Measurements from ENCODE around the gene TMCC3.
"Not testable (repeated sequence)": the region's sequence is repeated elsewhere in the genome, so short reads cannot be mapped to it uniquely, and the experiment has no call there.

Gene TMCC3

DNA sequence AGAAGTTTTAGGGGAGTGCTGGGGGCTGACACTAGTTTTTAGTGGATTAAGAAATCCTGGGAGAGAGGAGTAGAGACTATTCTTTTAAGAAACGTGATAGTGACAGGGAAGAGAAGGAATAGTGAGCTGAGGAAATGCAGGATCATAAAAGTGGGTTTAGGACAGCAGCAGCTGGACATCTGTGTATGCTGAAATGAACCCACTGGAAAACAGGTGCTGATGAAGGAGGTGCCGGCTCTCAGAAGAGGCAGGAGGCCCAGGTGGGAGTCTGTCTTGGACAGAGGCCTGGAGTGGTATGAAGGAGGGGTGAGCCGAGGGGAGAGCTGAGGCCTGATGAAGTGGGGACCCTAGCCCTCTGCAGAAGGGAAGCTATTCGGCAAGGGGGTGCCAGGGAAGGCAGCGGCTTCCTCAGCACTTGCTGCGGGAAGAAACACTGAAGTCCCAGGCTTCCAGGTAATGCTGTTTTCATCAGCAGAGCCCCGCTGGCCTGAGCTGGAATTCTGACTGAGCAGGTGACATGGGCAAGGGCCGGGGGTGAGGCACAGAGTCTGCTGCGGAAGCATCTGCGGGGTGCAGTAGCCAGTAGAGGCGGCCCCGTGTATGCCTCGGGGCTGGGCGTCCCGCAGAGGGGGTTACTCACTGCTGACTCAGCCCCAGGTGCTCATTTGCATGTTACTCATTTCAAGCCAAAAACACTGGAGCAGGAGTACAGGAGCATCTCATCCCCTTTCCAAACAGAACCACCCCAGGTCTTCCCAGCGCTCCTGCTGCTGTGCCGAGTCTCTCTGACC lies 89.7 kb downstream of the TMCC3 start:
- DNase-seq, result no peak

DNA sequence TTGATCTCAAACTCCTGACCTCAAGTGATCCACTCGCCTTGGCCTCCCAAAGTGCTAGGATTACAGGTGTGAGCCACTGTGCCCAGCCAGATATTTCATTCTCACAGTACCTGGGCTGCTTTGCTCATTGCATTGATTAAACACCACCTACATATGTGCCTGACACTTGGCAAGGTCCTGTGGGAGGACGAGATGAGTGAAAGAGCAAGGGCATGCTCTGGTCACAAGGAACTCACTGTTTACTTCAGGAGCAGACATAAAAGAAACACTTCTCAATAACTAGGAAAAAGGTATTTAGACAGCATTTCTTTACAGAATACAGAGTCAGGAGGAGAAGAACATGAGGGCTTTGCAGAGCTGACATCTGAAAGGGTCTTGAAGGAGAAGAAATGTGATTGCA lies 91.7 kb downstream of the TMCC3 start:
- DNase-seq, result no peak

GRCh38 chr12:94557746-94558295 lies 92.5 kb downstream of the TMCC3 start:
- no peak for DNase-seq

DNA sequence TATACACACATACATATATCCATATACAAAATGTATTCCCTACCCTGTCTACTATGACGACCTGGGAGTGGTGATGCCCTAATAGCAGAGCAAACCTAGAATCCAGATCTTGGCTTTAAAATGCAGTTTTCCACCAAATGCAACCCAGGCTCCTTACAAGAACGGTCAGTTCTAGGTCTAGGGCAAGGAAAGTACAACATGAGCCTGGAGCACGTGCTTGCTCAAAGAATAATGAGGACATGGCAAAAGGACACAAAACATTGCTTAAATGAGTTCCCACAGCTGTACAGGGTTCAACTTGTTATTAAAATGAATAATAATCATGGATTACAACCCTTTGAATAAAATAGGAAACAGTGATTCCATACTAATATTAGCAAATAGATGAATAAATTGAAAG lies 94.7 kb downstream of the TMCC3 start:
- no peak for DNase-seq

DNA sequence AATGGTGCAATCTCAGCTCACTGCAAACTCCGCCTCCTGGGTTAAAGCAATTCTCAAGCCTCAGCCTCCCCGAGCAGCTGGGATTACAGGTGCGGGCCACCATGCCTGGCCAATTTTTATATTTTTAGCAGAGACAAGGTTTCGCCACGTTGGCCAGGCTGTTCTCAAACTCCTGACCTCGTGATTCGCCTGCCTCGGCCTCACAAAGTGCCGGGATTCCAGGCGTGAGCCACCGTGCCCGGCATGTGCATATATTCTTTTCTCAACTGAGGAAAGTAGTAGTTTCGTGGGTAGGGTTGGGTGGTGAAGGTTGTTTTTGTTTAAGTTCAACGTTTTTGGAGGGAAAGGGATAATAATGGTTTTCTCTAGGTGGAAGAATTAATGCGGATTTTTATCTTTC lies 96.5 kb downstream of the TMCC3 start:
- no peak for DNase-seq

DNA sequence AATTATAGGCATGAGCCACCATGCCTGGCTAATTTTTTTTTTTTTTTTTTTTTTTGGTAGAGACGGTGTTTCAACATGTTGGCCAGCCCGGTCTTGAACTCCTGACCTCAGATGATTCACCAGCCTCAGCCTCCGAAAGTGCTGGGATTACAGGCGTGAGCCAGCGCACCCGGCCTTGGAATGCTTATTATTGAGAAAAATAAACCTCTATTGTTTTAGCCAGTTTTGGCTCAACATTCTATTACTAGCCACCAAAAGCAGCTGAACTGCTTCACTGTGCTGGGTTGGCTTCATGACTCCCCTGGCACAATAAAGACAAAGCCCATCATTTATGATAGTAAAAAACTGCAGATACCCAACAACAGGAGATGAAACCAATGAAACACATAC lies 97.2 kb downstream of the TMCC3 start:
- DNase-seq, result no peak

DNA sequence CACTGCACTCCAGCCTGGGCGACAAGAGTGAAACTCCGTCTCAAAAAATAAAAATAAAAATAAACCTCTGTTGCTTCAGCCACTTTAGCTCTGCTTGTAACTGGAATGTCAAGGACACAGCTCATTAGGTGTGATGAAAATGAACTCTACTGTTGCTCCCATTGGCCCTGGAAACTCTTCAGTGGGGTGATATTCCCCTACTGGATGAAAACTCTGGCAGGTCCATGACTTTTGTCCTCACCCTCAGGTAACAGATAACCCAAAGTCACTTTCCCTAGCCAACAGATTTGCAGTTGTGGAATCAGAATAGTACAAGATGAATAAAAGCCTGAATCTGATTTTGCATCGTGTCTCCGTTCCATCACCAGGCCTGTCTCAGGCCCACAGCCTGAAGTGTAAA lies 98.5 kb downstream of the TMCC3 start:
- DNase-seq, result no peak

- no peak for DNase-seq
Measured at GRCh38 chr12:94550964-94551363, 99.4 kb downstream of the TMCC3 start.

GRCh38 chr12:94548833-94549232 lies 101.5 kb downstream of the TMCC3 start:
- not testable (repeated sequence) for DNase-seq

GRCh38 chr12:94545935-94546771 lies 104.2 kb downstream of the TMCC3 start:
- DNase-seq, result no peak

DNA sequence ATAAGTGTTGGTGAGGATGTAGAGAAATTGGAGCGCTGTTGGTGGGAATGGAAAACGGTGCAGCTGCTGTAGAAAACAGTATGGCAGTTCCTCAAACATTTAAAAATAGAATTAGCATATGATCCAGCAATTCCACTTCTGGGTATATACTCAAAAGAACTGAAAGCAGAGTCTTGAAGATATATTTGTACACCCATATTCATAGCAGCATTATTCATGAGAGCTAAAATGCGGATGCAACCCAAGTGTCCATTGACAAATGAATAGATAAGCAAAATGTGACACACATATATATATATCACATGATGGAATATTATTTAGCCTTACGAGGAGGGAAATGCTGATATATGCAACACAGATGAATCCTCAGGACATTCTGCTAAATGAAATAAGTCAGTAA lies 106.0 kb downstream of the TMCC3 start:
- DNase-seq, result no peak

- no peak for DNase-seq
Measured at GRCh38 chr12:94538318-94538717, 112.0 kb downstream of the TMCC3 start.

DNA sequence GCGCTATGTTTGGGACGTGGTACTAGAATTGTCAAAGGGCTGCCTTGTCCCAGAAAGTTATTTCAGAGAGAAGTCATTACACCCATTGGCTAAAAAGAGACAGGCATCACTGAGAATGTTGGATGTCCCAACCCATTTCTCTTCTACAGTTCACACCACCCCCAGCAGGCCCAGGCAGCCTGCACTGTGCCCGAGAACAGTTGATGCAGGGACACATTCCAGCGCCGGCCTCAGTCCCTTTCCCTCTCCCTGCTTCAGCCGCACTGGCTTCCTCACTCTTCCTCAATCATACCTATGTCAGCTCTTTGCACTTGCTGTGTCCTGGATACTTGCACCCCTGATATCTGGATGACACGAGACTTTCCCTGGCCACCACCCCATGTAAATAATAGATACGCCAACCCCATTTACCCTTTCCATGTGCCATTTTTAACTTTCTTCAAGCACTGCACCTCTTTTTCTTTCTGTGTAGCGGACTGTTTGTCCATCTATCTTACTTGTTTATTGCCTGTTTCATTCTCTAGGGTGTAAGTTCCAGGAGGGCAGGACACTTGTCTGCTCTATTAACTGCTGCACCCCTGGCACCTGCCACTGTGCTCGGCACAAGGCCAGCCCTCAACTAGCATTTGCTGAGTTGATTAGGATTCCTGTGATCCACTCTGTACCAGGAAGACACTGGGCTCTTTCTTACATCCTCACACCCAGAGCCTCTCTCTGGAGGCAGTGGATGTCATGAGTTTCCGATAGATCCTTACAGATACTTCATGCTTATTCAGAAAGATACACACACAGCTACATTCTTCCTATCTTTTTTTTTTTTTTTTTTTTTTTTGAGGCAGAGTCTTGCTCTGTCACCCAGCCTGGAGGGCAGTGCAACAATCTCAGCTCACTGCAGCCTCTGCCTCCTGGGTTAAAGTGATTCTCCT lies 114.1 kb downstream of the TMCC3 start:
- no peak for DNase-seq

- DNase-seq, result no peak
Measured at GRCh38 chr12:94535510-94535921, 114.8 kb downstream of the TMCC3 start.

- DNase-seq, result no peak
Measured at GRCh38 chr12:94534774-94535509, 115.4 kb downstream of the TMCC3 start.

DNA sequence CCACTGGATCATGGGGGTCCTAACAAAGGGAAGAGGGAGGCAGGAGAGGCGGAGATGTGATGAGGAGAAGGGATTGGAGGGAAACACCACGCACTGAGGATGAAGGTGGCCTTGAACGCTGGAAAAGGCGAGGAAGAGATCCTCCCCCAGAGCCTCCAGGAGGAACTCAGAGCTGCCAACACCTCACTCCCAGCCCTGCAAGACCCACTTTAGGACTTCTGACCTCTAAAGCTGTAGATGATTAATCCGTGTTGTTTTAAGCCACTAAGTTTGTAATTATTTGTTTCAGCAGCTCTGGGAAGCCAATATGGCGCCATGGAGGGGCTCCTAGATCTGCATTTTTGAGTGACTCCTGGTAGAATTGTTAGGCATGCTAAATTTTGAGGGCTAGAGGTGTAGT lies 116.1 kb downstream of the TMCC3 start:
- no peak for DNase-seq

GRCh38 chr12:94532490-94533422 lies 117.6 kb downstream of the TMCC3 start:
- peak; percentile 88 for DNase-seq

DNA sequence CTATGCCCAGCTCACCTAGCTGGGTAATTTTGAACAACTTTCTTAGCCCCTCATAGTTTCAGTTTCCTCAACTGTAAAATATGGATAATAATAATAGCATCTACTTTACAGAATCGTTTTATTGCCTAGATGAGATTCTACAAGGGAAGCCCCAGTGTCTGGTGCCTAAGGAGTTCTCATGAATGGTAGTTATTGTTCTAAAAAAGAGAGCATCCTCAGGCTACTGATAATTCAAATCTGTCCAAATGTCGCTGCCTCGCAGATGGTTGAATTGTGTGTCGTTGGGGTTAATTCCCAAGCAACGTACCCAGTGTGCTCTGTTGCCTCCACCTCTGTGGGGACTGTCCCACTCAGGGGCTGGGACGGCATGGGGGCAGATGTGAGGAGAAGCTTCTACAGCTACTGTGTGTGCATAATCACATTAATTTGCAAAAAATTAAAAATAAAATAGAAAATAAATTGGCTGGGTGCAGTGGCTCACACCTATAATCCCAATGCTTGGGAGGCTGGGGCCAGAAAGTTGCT lies 119.1 kb downstream of the TMCC3 start:
- DNase-seq, result no peak

DNA sequence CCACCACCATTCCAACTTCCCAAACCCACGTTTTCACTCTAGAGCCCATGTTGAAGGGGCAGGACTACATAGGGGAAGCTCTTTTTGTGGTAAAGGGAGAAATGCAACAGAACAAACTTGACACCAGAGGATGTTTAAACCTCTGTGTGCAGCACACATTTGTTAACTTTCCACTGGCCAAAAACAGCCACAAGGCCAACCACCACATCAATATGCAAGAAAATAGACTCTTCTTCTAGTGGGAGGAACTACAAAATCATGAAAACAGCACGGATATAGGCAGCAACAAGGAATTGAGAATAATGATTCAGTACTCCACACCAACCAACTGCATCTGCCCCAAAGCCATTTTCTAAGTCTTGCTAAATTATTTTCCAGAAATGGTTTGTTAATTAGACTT lies 124.4 kb downstream of the TMCC3 start:
- no peak for DNase-seq

Data from activated CD8-positive, alpha-beta memory T cell treated with anti-CD3 and anti-CD28 coated beads for 24 hours (primary cell).